ENCODE results near the gene SF3A1. TPM values are rescaled to one million over a fixed set of nuclear protein-coding genes. Genes with fewer than 3 reads are reported as not detected.

The SF3A1 gene
- total and polyA plus RNA-seq, 9 of the 15 experiments (the other 6 are each of a cell fraction or from before 2014, with no cell fraction given): 6.7 to 228 (median 13.0) TPM

DNA sequence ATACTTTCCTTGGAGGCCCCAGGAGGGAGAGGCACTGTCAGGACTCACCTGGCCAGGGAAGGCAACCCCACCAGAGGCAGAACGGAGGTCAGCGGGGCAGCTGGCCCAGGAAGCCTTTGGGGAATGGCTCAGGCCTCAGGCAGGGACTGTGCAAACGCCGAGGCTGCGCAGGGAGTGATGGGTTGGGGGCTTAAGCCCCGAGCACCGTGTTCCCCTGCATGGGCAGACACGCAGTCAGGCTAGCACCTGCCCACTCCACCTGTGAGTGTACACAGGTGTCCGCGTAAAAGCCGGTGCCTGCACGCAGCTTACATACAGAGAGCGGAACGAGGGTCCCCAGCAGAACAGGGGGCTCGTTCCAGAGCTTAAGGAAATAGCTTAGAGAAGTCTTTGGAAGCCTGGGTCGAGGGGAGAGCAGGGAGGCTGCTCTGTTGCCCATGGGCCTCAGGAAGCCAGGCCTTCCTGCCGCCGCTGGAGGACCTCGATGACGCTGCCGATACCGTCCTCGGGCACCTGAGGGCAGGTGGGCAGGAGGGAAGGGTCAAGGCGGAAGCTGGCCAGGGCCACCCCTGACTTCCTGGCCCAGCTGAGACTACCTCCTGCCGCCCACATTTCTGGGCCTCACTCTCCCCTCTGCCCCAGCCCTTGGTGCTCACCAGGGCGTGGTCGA, 71.4 kb downstream of the SF3A1 start:
- 74% methylated on average over 16 of the region's 27 CpGs for WGBS (ENCODE audit: insufficient coverage, low coverage, missing lambda C conversion rate)
- no peaks in the 10 kb centered on the region for H3K79me2 ChIP-seq (ENCODE audit: control insufficient read depth, insufficient read depth, low read length)
- H3K4me2 ChIP-seq (ENCODE audit: insufficient read depth, low read length): no peak overlapping the region
- ATAC-seq (no peak), FAIRE-seq (no peak), DNase-seq (ENCODE audit: extremely low read depth in 1 of 4, low spot score in 3 of 4) (no peak)
- no peaks in the 10 kb centered on the region for H3K27me3 ChIP-seq (ENCODE audit: control insufficient read depth in 2 of 2, insufficient read depth in 2 of 2, low read length in 2 of 2)
- CTCF ChIA-PET (ENCODE audit: low intra/inter-chr PET ratio): no interaction called here
- no peak for TF ChIP-seq ZNF12 (CRISPR knock-in tag; IDR thresholded peaks at IDR 0.05)
- TF ChIP-seq, protein P1, sequence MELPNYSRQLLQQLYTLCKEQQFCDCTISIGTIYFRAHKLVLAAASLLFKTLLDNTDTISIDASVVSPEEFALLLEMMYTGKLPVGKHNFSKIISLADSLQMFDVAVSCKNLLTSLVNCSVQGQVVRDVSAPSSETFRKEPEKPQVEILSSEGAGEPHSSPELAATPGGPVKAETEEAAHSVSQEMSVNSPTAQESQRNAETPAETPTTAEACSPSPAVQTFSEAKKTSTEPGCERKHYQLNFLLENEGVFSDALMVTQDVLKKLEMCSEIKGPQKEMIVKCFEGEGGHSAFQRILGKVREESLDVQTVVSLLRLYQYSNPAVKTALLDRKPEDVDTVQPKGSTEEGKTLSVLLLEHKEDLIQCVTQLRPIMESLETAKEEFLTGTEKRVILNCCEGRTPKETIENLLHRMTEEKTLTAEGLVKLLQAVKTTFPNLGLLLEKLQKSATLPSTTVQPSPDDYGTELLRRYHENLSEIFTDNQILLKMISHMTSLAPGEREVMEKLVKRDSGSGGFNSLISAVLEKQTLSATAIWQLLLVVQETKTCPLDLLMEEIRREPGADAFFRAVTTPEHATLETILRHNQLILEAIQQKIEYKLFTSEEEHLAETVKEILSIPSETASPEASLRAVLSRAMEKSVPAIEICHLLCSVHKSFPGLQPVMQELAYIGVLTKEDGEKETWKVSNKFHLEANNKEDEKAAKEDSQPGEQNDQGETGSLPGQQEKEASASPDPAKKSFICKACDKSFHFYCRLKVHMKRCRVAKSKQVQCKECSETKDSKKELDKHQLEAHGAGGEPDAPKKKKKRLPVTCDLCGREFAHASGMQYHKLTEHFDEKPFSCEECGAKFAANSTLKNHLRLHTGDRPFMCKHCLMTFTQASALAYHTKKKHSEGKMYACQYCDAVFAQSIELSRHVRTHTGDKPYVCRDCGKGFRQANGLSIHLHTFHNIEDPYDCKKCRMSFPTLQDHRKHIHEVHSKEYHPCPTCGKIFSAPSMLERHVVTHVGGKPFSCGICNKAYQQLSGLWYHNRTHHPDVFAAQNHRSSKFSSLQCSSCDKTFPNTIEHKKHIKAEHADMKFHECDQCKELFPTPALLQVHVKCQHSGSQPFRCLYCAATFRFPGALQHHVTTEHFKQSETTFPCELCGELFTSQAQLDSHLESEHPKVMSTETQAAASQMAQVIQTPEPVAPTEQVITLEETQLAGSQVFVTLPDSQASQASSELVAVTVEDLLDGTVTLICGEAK (IDR thresholded peaks at IDR 0.05): no peak
- TF ChIP-seq, protein P1 (CRISPR knock-in tag; IDR thresholded peaks at IDR 0.05): no peak
- TF ChIP-seq HCFC1 (IDR thresholded peaks at IDR 0.05; ENCODE audit: low read depth, low read length): no peak
- H3K9ac ChIP-seq (ENCODE audit: insufficient read depth in 1 of 2, low read depth in 2 of 2, low read length in 2 of 2): peak overlapping the region in 1 of 2 experiments; percentile 45; a peak in 1 of 4 replicates
- no TSS peak for BruUV-seq (replicated peaks)
- no peak overlapping the region for H2AFZ ChIP-seq (ENCODE audit: low read depth, low read length)
- H3K4me3 ChIP-seq: no peak overlapping the region
- H3K27ac ChIP-seq (ENCODE audit: extremely low read depth, low read depth, low read length): no peak overlapping the region
- no peaks in the 10 kb centered on the region for H3K36me3 ChIP-seq (ENCODE audit: control insufficient read depth, insufficient read depth, low read length)
- POLR2A ChIA-PET: interaction anchor here (0.6 to 0.7 kb wide), 2 partner anchors 14 to 71 kb away, joined by 3 read pairs; partner anchors contain the start of gene SF3A1
- H3K9me1 ChIP-seq (ENCODE audit: control insufficient read depth, insufficient read depth, low read length): no peaks in the 10 kb centered on the region
- intact Hi-C loops (cut with micrococcal nuclease): no loop called here
- in situ Hi-C loops (cut with MboI): loop anchor here (10.0 kb wide), 1 partner anchor 319 kb away; the partner anchor contains the start of gene TCN2
- H3K9me3 ChIP-seq (replicated peaks; ENCODE audit: control insufficient read depth, insufficient read depth, low read depth, low read length): no peaks in the 10 kb centered on the region
- peaks cover 18 to 67% of the 10 kb centered on the region in 2 experiments; a peak in 4 of 5 replicates for H3K4me1 ChIP-seq (replicated peaks in 1 of 2; ENCODE audit: control insufficient read depth in 2 of 2, insufficient read depth in 2 of 2, low read length in 2 of 2)
- H4K20me1 ChIP-seq (replicated peaks; ENCODE audit: control insufficient read depth, insufficient read depth, low read length): peaks cover under 1% of the 10 kb centered on the region; the same call in 1 of the 2 replicates

Data from K562 (cell line).